GM21515 (cell line): ENCODE measurements around the gene FAM13B.

Experiments
- ATAC-seq: cut with Tn5 transposase; IDR thresholded peaks from one replicate; pipeline ENCODE4 v1.9.1; 2021; ENCODE audit not compliant: unreplicated experiment

FAM13B gene

DNA sequence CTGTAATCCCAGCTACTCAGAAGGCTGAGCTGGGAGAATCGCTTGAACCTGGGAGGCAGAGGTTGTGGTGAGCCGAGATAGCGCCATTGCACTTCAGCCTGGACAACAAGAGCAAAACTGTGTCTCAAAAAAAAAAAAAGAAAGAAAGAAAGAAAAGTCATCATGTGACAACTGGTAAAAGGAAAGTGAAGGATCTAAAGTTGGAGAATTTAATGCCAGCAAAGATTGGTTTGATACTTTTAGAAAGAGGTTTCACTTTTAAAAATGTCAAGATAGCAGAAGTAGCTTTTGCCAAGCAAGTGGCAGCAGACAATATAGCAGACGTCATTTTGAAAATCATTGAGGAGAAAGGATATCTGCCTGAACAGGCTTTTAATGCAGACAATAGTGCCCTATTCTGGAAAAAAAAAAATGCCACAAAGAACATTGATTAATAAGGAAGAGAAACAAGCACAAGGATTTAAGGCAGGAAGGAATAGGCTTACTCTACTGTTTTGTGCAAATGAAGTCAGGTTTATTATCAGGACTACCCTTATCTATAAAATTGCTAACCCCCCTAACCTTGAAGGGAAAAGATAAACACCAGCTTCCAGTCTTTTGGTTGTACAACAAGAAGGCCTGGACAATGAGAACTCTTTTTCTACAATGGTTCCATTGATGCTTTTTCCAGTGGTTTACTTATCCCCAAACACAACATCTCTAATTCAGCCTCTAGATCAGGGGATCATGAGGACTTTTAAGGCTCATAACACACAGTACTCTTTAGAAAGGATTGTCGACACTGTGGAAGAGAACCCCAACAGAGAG is 131.7 kb downstream of the FAM13B start:
- ATAC-seq, result no peak

DNA sequence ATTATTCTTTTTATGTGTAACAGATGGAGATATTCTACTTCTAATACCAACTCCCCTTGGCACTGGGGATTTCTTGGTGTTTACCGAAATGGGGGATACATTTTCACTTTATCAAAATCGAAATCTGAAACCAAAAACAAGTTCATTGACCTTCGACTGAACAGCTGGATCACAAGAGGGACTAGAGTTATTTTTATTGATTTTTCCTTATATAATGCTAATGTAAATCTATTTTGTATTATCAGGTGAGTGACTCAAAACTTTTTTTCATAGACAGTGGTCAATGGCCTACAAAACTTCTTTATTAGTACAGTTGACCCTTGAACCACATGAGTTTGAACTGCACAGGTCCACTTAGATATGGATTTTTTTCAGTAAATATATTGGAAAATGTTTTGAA is 133.4 kb downstream of the FAM13B start:
- no peak for ATAC-seq

DNA sequence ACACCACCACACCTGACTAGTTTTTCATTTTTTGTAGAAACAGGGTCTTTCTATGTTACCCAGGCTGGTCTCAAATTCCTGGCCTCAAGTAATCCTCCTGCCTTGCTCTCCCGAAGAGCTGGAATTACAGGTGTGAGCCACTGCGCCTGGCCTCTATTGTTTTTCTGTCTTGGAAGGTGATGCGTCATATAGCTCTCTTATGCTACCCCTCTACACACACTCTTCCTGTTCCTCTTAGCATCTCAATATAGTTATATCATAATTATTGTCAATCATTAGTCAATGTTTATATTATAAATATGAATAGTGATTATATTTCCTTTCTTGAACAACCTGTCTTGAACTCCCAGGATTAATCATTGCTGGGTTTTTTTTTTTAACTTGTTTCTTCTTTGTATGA is 136.3 kb downstream of the FAM13B start:
- ATAC-seq, result no peak

DNA sequence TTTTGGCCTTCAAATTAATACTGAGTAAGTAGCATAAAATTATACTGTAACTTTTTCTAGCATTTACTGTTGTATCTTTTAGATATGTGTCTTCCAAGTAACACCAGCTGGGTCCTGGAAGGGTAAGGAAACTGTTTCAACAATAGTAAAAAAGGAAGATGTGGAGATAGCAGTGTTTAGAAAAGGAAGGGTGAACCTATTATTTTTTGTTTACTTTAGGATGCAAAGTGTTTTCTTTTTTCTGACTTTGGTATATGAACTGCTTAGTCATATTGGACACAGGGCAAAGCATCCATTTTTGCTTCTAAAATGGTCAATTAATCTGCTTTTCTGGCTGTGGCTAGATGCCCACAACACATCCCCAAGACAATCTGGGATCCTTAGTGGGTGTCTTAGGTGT is 138.3 kb downstream of the FAM13B start:
- ATAC-seq, result no peak

DNA sequence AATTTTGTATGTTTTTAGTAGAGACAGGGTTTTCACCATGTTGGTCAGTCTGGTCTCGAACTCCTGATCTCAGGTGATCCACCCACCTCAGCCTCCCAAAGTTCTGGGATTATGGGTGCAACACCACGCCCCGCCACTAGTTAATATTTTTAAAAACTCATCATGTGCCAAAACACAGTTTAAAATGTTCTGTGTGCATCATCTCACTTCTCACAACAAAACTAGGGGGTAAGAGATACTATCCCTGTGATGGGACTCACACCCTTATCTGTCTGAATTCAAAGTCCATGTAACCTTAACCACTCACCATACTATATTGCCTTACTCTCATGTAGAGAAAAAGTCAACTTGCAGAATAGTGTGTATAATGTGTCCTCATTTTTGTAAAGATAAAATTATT is 141.0 kb downstream of the FAM13B start:
- ATAC-seq, result no peak

DNA sequence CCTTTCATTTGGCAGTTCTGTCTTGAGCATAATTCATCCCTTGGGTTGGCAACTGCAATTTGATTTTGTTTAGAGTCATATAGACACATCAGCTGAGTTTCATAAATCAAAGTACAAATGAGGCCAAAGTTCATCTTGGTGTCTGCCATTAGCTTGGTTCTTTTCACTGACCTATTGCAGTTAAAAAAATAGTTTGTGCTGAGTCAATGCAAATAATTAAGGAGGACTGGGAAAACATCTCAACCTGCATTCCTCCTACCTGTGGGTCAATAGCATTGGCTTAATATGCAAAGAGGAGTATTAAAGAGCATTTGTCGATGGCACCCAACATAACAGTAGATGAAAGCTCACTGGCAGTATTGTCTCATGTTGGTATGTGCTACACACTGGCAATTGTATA is 142.0 kb downstream of the FAM13B start:
- ATAC-seq, result no peak

DNA sequence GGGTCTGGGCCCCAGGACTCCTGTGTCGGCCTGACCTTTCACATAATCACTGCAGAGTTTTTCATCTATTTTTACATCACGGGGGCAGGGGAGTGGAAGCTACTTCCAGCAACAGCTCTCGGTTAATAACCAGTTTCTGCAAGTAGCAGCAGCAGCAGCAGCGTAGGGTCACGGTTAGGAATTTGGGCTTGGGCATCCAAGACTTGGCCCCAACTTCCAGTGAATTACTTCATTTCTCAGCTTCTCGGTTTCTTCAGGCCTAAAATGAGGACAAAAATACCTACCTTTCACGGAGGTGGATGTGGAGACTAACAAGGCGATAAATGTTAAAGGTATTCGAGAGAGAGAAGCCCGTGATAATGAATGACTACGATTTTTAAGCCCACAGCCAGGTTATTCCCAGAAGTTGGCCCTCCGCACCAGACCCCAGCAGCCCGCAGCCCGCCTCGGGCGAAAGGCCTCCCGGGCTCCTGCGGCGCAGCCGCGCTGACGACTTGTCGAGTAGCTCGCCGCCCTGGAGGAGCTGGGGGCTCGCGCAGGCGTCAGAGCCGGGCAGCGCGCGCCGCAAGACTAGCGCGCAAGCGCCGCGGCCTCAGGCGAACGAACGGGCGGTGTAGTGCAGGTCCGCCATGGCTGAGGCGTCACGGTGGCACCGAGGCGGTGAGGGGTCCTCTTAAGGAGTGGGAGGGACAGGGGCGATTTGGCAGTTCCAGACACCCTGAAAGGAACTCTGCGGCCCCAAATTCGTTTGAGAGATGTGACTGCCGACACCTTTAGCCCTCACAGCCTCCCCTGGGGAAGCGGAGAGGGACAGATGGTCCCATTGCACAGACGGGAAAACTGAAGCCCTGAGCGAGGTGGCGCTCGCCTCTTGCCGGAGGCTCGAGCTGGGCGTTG is 143.8 kb downstream of the FAM13B start, which contains the start of gene PKD2L2:
Gene PKD2L2 (plus strand): TSS at position 595 of the 897 bp plus-strand sequence. CDS start 35 bp downstream, at position 630.
- ATAC-seq, result peak; percentile 93

DNA sequence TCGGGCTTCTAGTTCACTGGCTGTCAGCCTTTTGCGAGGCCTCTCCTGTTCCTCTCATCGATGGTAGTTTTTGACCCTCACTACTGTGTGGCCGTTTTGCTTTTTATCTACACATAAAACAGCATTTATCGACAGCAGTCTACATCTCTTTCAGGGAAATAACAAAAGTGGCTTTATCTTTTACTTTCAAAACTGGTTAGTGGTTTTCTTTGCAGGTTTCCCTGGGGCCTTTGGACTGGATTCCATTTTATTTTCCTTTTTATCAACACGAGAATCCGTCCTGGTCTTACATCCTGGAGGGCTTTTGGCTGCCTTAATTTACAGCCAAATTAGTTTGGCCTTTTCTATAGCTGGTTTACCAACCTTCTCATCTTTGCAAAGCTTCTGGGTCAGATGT is 144.4 kb downstream of the FAM13B start:
- no peak for ATAC-seq
